Skeletal muscle tissue (tissue), 4 donors: ENCODE data around the gene CBFA2T3. TPM values are rescaled to one million over a fixed set of nuclear protein-coding genes. Genes with fewer than 3 reads are reported as not detected.
"Not testable (repeated sequence)": the region's sequence is repeated elsewhere in the genome, so short reads cannot be mapped to it uniquely, and the experiment has no call there.

Experiments used
- H3K27ac ChIP-seq: one replicate; pipeline ENCODE4 v1.7.0; 2013; ENCODE audit warnings: mild to moderate bottlenecking, low read depth, low read length, inconsistent platforms
- H3K27me3 ChIP-seq, 3 donors: one replicate each; pipeline ENCODE4 v1.7.0; 2013; ENCODE audit warnings: low read length in 3 of 3; ENCODE audit not compliant: control insufficient read depth in 3 of 3, insufficient read depth in 3 of 3
- H3K36me3 ChIP-seq, 3 donors: one replicate each; pipeline ENCODE4 v1.7.0; 2013; ENCODE audit warnings: low read length in 3 of 3; ENCODE audit not compliant: control insufficient read depth in 3 of 3, insufficient read depth in 3 of 3
- H3K4me1 ChIP-seq, 3 donors: one replicate each; pipeline ENCODE4 v1.7.0; 2013; ENCODE audit warnings: low read length in 3 of 3, mild to moderate bottlenecking in 3 of 3; ENCODE audit not compliant: control insufficient read depth in 3 of 3, insufficient read depth in 3 of 3
- H3K4me3 ChIP-seq, 3 donors: one replicate each; pipeline ENCODE4 v1.7.0; 2013; ENCODE audit warnings: low read length in 3 of 3
- H3K9ac ChIP-seq, 3 donors: one replicate each; pipeline ENCODE4 v1.7.0; 2013; ENCODE audit warnings: low read length in 3 of 3, mild to moderate bottlenecking in 3 of 3, moderate library complexity in 2 of 3, low read depth in 1 of 3
- H3K9me3 ChIP-seq, 3 donors: one replicate each; pipeline ENCODE4 v1.7.0; 2013; ENCODE audit warnings: low read length in 3 of 3; ENCODE audit not compliant: control insufficient read depth in 3 of 3
- total RNA-seq: library from RNA; depleted of rRNA; stranded (reverse); fragments of >200 nt; gene quantifications from one replicate; pipeline ENCODE4 v1.2.3, GENCODE V29; 2014
- donor health status: Osteomylitis.

CBFA2T3 gene
- total RNA-seq, 1 donor from 2014 or later = 2.1 TPM

- no peaks in the 10 kb centered on the region for H3K4me1 ChIP-seq
- peaks cover 48 to 64% (median 57%) of the 10 kb centered on the region in 3 donors for H3K27me3 ChIP-seq
- H3K9ac ChIP-seq = no peak overlapping the region
Measured at GRCh38 chr16:89020068-89020924, 43.3 kb upstream of the CBFA2T3 start.

GRCh38 chr16:89019511-89019910 lies 42.5 kb upstream of the CBFA2T3 start:
- H3K4me1 ChIP-seq = no peaks in the 10 kb centered on the region
- no peak overlapping the region for H3K9ac ChIP-seq
- H3K4me3 ChIP-seq = no peak overlapping the region
- peaks cover 43 to 70% (median 60%) of the 10 kb centered on the region in 3 donors for H3K27me3 ChIP-seq
- H3K9me3 ChIP-seq = no peaks in the 10 kb centered on the region
- no peak overlapping the region for H3K27ac ChIP-seq
- H3K36me3 ChIP-seq = no peaks in the 10 kb centered on the region

More at GRCh38 chr16:89020068-89020924, 43.3 kb upstream of the CBFA2T3 start:
- no peak overlapping the region for H3K27ac ChIP-seq
- H3K4me3 ChIP-seq = no peak overlapping the region
- no peaks in the 10 kb centered on the region for H3K36me3 ChIP-seq
- no peaks in the 10 kb centered on the region for H3K9me3 ChIP-seq

- peaks cover 41 to 68% (median 57%) of the 10 kb centered on the region in 3 donors for H3K27me3 ChIP-seq
- no peak overlapping the region for H3K4me3 ChIP-seq
- H3K9me3 ChIP-seq = no peaks in the 10 kb centered on the region
- H3K36me3 ChIP-seq = no peaks in the 10 kb centered on the region
- H3K9ac ChIP-seq = no peak overlapping the region
- no peak overlapping the region for H3K27ac ChIP-seq
- H3K4me1 ChIP-seq = no peaks in the 10 kb centered on the region
Measured at GRCh38 chr16:89018282-89019158, 41.5 kb upstream of the CBFA2T3 start.

GRCh38 chr16:89017543-89018281 lies 40.7 kb upstream of the CBFA2T3 start:
- Histone ChIP-seq H3K27me3 (peaks cover 41 to 69% (median 56%) of the 10 kb centered on the region in 3 donors), H3K4me1 (no peaks in the 10 kb centered on the region), H3K9me3 (no peaks in the 10 kb centered on the region), H3K36me3 (no peaks in the 10 kb centered on the region), H3K27ac (no peak overlapping the region), H3K9ac (no peak overlapping the region), H3K4me3 (no peak overlapping the region)

- not testable (repeated sequence) for H3K9me3 ChIP-seq, H3K4me3 ChIP-seq, H3K27ac ChIP-seq, H3K9ac ChIP-seq, H3K36me3 ChIP-seq, H3K4me1 ChIP-seq
- H3K27me3 ChIP-seq = peaks cover 37 to 61% (median 48%) of the 10 kb centered on the region in 3 donors
Measured at GRCh38 chr16:89016561-89016960, 39.6 kb upstream of the CBFA2T3 start.

GRCh38 chr16:89015271-89015859 lies 38.4 kb upstream of the CBFA2T3 start:
- H3K9ac ChIP-seq = no peak overlapping the region
- no peaks in the 10 kb centered on the region for H3K36me3 ChIP-seq
- no peak overlapping the region for H3K27ac ChIP-seq
- H3K4me3 ChIP-seq = no peak overlapping the region
- H3K4me1 ChIP-seq = no peaks in the 10 kb centered on the region
- peaks cover 33 to 59% (median 46%) of the 10 kb centered on the region in 3 donors for H3K27me3 ChIP-seq
- no peaks in the 10 kb centered on the region for H3K9me3 ChIP-seq

GRCh38 chr16:89014403-89015230 lies 37.6 kb upstream of the CBFA2T3 start:
- no peak overlapping the region for H3K27ac ChIP-seq

GRCh38 chr16:89013692-89014402 lies 36.8 kb upstream of the CBFA2T3 start:
- Histone ChIP-seq H3K36me3 (no peaks in the 10 kb centered on the region), H3K27me3 (peaks cover 30 to 56% (median 40%) of the 10 kb centered on the region in 3 donors), H3K27ac (no peak overlapping the region), H3K4me1 (no peaks in the 10 kb centered on the region), H3K9ac (no peak overlapping the region), H3K9me3 (no peaks in the 10 kb centered on the region), H3K4me3 (no peak overlapping the region)

More at GRCh38 chr16:89014403-89015230, 37.6 kb upstream of the CBFA2T3 start:
- Histone ChIP-seq H3K4me1 (no peaks in the 10 kb centered on the region), H3K9ac (no peak overlapping the region), H3K27me3 (peaks cover 33 to 61% (median 43%) of the 10 kb centered on the region in 3 donors), H3K4me3 (no peak overlapping the region), H3K9me3 (no peaks in the 10 kb centered on the region), H3K36me3 (no peaks in the 10 kb centered on the region)
